Endothelial cell (in vitro differentiated cells): ENCODE data around the gene ZBTB20. TPM values are rescaled to one million over a fixed set of nuclear protein-coding genes. Genes with fewer than 3 reads are reported as not detected.

Experiments used
- DNase-seq: peaks from one replicate; pipeline ENCODE4 v3.0.0; 2021; ENCODE audit warnings: low spot score
- H3K27ac Mint-ChIP-seq: one replicate; pipeline ENCODE4 v1.8.0; 2021; ENCODE audit warnings: mixed read lengths, inconsistent platforms; ENCODE audit not compliant: unreplicated experiment
- H3K27me3 Mint-ChIP-seq: one replicate; pipeline ENCODE4 v1.8.0; 2021; ENCODE audit warnings: mild to moderate bottlenecking, moderate library complexity, mixed read lengths, inconsistent platforms; ENCODE audit not compliant: unreplicated experiment
- H3K36me3 Mint-ChIP-seq: one replicate; pipeline ENCODE4 v1.8.0; 2021; ENCODE audit warnings: mild to moderate bottlenecking, low read depth, mixed read lengths, inconsistent platforms; ENCODE audit not compliant: unreplicated experiment
- H3K4me1 Mint-ChIP-seq: one replicate; pipeline ENCODE4 v1.8.0; 2021; ENCODE audit warnings: mild to moderate bottlenecking, mixed read lengths, inconsistent platforms; ENCODE audit not compliant: unreplicated experiment
- H3K4me3 Mint-ChIP-seq: one replicate; pipeline ENCODE4 v1.8.0; 2021; ENCODE audit warnings: mild to moderate bottlenecking, mixed read lengths, inconsistent platforms; ENCODE audit not compliant: unreplicated experiment
- H3K9me3 Mint-ChIP-seq: one replicate; pipeline ENCODE4 v1.8.0; 2021; ENCODE audit warnings: mixed read lengths, inconsistent platforms; ENCODE audit not compliant: unreplicated experiment
- CTCF ChIP-seq: fragments of 200-600 bp; sonication (generic); IDR thresholded peaks from one replicate; pipeline ENCODE4 v1.5.0; 2021; ENCODE audit warnings: antibody characterized with exemption; ENCODE audit not compliant: unreplicated experiment
- total RNA-seq: library from RNA; stranded (reverse); fragmentation: NEBNext Ultra II Directional; extraction: Animal tissue kit (Norgen Biotek cat#: 25700); gene quantifications from one replicate; pipeline ENCODE4 v1.2.1, GENCODE V29; 2021; ENCODE audit not compliant: unreplicated experiment

ZBTB20 gene
- total RNA-seq, 1 donor from 2014 or later: 4.2 TPM

- no peak for TF ChIP-seq CTCF
- no peak overlapping the region for H3K27ac Mint-ChIP-seq
- no peaks in the 10 kb centered on the region for H3K27me3 Mint-ChIP-seq
- peaks cover 4% of the 10 kb centered on the region for H3K36me3 Mint-ChIP-seq
- no peak for DNase-seq
- H3K9me3 Mint-ChIP-seq: no peaks in the 10 kb centered on the region
- H3K4me1 Mint-ChIP-seq: peaks cover 11% of the 10 kb centered on the region
- no peak overlapping the region for H3K4me3 Mint-ChIP-seq
These were observed 376.2 kb downstream of the ZBTB20 start for GRCh38 chr3:114770874-114771273.

GRCh38 chr3:114764056-114764492 is 383.0 kb downstream of the ZBTB20 start:
- DNase-seq: no peak
- peaks cover 7% of the 10 kb centered on the region for H3K4me1 Mint-ChIP-seq
- H3K9me3 Mint-ChIP-seq: no peaks in the 10 kb centered on the region
- H3K27me3 Mint-ChIP-seq: no peaks in the 10 kb centered on the region
- no peak overlapping the region for H3K27ac Mint-ChIP-seq
- no peak overlapping the region for H3K4me3 Mint-ChIP-seq
- H3K36me3 Mint-ChIP-seq: no peaks in the 10 kb centered on the region
- no peak for TF ChIP-seq CTCF

GRCh38 chr3:114762144-114762543 is 384.9 kb downstream of the ZBTB20 start:
- H3K27me3 Mint-ChIP-seq: no peaks in the 10 kb centered on the region
- H3K4me1 Mint-ChIP-seq: peaks cover 4% of the 10 kb centered on the region
- no peak overlapping the region for H3K27ac Mint-ChIP-seq
- H3K36me3 Mint-ChIP-seq: no peaks in the 10 kb centered on the region
- H3K9me3 Mint-ChIP-seq: no peaks in the 10 kb centered on the region
- no peak for TF ChIP-seq CTCF
- H3K4me3 Mint-ChIP-seq: no peak overlapping the region
- no peak for DNase-seq

GRCh38 chr3:114760679-114761078 is 386.4 kb downstream of the ZBTB20 start:
- Mint-ChIP-seq H3K4me1 (no peaks in the 10 kb centered on the region), H3K27me3 (no peaks in the 10 kb centered on the region), H3K4me3 (no peak overlapping the region), H3K36me3 (no peaks in the 10 kb centered on the region), H3K9me3 (no peaks in the 10 kb centered on the region), H3K27ac (no peak overlapping the region)
- no peak for TF ChIP-seq CTCF
- DNase-seq: no peak

- no peak overlapping the region for H3K4me3 Mint-ChIP-seq
These were observed 388.0 kb downstream of the ZBTB20 start for GRCh38 chr3:114758831-114759699.

More at GRCh38 chr3:114758831-114759699, 388.0 kb downstream of the ZBTB20 start:
- Mint-ChIP-seq H3K27me3 (no peaks in the 10 kb centered on the region), H3K4me1 (no peaks in the 10 kb centered on the region), H3K9me3 (no peaks in the 10 kb centered on the region), H3K36me3 (no peaks in the 10 kb centered on the region), H3K27ac (no peak overlapping the region)
- TF ChIP-seq CTCF: no peak
- no peak for DNase-seq
